ENCODE results near the gene NTM.
"Not testable (repeated sequence)": the region's sequence is repeated elsewhere in the genome, so short reads cannot be mapped to it uniquely, and the experiment has no call there.

Gene NTM

DNA sequence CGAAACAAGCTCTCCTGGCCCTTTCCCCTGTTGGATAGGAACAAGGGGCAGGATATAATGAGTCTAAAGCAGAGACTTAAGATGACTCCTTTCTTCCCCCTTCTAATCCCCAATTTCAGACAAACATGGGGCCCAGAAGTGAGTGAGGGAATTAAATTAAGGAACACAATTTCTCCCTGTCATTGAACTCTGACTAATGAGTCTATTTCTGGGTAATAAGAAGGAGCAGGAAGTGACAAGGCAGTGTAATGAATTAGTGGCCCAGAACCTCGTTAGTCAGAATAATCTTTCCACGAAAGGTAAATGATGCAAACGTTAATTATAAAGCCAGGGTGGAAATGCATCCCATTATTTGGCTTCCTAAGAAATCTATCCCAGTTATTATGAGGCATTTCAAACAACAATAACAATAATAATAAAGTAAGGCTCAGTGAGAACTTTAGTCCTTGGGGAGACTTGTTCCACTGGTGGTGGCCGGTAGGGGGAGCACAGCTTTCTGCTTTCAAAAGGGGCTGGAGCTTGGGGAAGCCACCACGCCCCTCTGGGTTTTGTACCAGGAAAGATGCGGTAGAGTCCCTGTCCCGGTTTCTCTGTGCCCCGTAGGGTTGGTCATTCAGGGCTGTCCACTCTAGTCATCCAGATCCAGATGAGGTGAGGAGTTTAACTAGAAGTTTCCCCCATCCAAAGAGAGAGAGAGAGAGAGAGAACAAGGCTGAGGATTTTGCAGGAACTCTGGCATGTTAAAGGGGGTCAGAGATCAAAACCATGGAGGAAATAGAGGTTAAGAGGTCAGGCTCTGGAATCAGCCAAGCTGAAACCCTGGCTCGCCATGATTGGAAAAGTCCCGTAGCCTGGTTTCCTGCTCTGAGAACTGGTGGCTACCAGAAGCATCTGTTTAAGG lies 298.3 kb downstream of the NTM start:
- DNase-seq (ENCODE audit: low read depth, low spot score), result no peak

DNA sequence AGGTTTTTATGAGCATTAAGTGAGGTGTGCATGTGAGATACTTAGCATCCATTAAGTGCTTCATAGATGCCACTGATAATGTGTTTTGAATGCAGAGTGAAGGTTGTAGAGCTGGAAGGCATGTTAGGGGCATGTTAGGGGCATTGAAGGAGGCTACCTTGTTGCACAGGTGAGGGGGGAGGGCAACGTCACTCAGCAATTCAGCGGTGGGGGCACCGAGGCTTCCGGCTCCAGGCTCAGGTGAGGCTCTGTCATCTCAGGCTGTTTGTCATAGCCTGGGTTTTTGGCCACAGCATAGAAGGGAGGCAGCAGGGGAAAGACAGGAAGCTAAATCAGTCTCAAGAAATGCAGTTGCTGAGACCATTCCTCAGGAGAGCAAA lies 299.0 kb downstream of the NTM start:
- no peak for DNase-seq (ENCODE audit: low read depth, low spot score)

DNA sequence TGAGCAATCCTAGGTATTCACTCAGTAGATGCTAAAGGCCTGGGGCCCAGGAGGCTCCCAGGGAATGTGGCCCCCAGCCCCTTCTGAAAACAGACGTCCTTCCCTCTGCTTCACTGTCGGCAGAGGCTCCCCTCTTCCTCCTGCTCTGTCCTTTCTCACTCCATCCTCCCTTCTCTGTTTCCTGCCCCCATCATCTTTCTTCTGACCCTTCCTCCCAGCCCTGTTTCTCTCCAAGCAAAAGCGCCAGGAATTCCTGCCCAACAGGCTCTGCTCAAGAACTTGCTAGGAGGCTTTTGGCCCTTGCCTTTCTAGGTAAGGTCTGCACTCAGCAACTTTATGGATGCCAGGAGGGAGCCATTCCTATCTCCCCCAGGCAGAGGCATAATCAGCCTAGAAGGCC lies 300.5 kb downstream of the NTM start:
- no peak for DNase-seq (ENCODE audit: low read depth, low spot score)

DNA sequence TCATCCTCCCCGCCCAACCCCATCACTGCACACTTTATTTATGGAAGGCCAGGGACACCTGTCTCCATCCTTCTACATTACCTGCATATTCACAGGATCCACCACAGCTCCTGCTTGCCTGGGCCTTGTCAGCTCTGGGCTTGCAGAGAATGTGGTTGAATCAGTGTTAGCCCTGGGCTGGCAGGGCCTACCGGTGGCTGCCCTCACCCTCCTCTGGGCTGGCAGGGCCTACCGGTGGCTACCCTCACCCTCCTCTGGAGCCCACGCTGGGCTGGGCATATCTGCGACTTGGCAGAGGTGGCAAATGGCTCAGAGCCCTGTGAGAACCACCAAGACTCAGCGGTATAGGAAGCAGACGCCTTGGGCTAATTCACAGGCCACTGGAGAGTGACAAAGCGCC lies 300.9 kb downstream of the NTM start:
- DNase-seq (ENCODE audit: low read depth, low spot score), result no peak

DNA sequence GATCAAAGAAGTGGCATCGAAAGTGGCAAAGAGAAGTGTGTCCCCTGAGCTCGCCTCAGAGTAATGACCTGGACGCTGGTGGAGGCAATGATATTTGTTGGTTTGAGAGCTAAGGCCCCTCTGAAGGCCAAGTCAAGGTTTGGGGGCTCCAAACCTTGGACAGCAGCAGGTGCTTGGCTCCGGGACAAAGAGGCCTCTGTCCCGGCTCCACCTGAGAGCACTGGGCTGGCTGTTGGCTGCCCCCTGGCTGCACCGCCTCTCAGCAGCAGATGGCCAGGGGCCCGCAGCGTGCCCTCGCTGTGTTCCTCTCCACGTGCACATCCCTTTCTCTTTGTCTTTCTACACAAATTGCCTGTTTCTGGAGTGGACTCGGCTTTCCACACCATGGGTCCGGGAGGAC lies 301.3 kb downstream of the NTM start:
- no peak for DNase-seq (ENCODE audit: low read depth, low spot score)

DNA sequence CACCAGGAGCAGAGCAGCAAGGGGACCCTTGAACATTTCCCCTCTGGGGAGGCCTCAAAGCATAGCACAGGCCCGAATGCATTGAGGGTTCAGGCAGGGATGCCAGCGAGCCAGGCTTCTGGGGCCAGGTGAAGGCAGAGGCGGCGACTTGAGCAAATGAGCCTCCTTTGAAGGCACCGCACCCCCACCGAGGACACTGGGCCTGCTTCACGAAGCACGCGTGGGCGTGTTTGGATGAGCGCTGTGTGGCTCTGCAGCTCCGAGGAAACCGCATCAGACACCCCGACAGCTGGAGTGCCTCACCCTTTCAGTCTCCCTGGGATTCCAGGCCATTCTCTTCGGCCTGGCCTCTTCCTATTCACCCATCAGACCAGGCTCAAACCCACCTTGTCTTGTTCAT lies 301.8 kb downstream of the NTM start:
- DNase-seq (ENCODE audit: low read depth, low spot score), result no peak

DNA sequence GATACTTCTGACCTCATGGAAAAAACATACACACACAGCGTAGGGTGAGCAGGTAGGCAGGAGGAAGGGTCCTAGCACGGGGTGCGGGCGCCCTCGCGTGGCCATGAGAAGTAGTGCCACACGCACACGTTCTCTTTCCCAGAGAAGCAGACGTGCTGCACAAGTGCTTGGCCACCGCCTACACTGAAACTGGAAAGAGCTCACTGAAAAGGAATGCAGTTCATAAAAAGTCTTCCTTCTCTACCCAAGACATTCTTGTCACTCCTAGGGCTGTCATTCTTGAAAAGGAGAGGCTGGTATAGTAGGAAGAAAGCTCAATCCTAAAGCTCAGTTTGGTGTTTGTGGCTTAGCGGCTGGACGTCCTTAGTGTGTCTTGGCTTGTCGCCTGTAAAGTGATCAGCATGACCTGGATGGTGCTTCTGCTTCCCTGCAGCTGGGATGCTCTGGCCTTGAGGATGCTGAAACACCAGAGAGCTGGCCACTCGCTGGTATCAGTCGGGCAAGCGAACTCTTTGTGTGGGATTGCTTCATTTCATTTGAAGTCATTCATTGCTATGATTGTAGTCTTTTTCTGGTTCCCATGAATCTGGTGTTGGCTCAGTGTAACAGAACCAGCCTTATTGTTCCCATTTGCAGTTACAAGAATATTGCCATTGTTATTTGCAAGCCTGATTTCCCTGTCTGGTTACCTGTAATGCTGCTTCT lies 303.8 kb downstream of the NTM start:
- DNase-seq (ENCODE audit: low read depth, low spot score), result no peak

DNA sequence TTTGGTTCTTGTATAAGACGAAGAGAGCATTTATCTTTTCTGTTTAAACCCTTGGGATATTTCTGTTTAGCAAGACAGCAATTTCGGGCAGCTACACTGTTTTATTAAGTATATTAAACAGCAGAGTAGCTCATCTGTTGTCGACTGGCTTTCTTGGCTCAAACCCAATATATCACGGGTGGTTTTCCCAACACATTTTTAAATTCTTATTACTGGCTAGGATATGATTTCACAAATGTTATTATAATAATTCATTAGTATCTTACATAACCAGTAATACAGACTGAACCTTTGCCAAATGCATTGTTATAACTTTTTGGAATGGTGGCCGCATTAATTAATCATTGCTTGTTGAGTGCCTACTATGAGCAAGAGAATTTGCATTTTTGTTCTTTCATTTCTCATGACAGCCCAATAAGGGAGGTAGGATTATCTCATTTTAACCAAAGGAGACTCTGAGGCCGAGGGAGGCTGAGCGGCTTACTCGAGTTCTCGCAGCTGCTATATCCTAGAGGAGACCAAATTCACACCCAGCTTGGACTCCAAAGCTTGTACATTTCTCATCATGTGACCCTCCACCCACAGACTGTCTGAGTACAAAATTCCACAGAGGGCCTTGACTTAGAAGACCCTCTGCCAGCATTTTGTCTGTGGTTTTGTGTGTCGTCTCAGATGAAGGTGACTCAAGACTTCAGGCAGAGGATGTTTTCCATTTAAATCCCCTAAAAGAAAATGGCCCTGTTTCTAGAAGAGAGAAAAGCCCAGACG lies 304.9 kb downstream of the NTM start:
- DNase-seq (ENCODE audit: low read depth, low spot score), result no peak

DNA sequence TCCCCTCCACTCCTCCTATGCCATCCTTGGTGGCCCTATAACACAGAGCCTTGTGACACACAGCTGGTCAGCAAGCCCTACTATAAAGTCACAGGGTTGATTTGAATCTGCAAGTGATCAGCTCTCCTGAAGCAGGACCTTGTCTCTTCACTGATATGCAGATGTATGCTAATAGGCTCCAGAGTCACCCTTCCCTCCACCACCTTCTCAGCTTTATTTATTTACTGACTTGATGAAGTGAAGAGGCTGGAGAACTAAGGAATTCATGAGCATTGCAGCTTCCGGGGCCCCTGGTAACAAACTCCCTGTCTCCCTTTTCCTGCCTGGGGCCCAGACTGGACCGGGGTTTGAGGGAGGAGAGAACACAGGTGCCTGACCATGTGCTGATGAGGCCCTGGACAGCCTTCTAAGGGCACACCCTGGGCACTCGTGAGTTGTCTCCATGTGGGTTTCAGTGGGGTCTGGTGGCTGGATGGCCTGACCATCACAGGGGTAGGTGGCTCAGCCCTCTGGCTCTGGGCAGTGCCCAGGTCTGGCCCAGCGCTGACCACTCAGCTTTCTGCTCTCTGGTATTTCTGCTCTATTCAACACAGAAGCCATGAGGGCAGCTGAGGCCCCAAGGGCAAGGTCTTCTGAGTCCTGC lies 307.5 kb downstream of the NTM start:
- no peak for DNase-seq (ENCODE audit: low read depth, low spot score)

DNA sequence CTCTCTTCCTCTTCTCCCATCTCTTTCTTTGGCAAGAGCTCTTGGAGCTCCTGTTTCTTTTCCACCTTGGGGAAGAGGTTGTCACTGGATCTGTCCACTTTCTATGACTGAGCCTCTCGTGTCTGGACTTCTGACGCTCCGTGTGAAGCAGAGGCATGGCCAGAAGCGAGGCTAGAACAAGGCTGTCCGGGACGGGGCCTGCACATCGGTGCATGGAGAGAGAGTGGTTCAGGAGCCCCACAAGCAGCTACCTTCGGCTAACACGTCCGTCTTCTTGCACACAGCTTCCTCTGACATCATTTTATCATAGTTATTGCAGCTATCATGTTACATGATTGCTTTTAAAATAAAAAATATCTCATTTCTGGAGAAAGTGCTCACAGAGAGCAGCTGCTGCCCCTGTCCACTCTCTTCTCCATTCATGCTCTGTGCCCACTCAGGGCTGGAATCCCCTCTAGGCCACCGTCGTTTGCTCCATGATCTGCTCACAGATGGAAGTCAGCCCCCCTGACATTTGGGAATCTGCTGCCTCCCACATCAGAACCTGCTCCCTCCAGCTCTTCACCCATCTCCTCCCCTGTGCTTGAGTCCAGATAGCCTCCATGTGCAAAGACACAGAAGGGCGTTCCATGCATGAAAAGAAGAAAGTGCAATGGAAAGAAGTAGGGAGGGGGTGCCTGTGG lies 308.4 kb downstream of the NTM start:
- no peak for DNase-seq (ENCODE audit: low read depth, low spot score)

DNA sequence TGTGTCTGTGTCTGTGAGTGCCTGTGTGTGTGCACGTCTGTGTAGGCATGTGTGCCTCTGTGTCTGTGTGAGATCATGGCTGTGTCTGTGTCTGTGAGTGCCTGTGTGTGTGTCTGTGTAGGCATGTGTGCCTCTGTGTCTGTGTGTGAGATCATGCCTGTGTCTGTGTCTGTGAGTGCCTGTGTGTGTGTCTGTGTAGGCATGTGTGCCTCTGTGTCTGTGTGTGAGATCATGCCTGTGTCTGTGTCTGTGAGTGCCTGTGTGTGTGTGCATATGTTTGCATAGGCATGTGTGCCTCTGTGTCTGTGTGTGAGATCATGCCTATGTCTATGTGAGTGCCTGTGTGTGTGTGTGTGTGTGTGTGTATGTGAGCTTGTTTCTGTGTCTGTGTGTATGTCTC lies 310.0 kb downstream of the NTM start:
- DNase-seq (ENCODE audit: low read depth, low spot score), result not testable (repeated sequence)

DNA sequence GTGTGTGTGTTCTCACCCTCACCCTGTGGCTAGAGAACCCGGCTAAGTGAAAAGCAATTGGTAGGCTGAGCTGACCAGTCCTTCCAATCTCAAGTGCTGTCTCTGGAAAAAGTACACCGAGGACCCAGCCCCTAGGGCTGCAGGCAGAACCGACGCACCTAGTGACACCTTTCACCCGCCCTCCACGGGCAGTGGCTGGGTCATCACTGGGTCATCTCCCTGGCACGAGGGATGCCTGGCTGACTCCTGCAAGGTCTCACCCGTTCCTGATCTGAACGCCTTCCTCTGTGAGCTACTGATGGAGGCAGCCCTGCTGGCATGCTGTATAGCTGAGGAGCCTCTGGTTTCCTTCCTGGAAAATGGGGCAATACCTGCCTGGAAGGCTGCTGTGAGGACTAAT lies 311.5 kb downstream of the NTM start:
- no peak for DNase-seq (ENCODE audit: low read depth, low spot score)

DNA sequence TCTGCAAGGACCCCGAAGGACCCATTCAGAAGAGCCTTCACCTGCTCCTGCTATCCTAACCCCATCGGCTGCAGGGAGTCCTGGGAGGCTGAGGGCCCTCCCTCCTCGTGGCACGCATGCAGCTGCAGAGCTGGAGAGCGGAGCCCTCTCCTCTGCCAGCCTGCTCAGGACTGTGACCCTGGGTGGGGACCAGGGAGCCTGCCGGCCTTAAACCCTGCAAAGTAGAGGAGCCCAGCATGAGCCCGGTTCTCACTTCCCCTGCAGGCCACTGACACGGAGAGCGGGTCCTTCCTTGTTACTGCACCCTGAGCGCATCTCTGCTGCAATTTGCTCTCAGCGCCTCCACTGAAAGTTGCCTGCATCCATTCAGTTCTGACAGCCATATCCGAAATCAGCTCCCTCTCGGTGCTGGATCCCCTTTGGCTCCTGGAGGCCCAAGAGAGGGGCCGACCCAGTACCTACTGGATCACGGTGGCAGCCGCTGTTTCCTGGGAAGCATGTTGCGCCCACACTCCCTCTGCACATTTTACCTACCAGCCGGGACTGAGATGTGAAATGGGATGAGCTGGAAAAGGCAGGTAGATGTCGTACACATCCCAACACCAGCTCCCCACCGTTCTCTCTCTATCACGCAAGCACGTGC lies 312.1 kb downstream of the NTM start:
- DNase-seq (ENCODE audit: low read depth, low spot score), result no peak

DNA sequence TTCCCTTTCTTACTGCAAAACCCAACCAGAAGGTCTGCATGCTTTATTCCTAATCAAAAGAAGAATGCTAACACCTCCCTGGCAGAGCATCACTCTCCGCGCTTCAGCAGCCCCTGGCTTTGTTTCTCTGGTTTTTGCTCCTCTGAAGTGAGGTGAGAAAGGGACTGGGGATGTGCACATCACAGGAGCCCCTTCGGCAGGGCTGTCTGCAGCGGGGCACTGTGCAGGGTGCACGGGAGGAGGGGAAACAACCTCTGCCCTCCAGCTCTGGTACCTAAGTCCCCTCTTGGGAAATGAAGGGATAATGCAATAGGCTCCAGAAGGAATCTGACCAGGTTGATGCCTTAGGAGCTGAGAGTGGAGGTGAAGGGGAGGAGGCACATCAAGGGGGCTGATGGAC lies 312.7 kb downstream of the NTM start:
- DNase-seq (ENCODE audit: low read depth, low spot score), result no peak

DNA sequence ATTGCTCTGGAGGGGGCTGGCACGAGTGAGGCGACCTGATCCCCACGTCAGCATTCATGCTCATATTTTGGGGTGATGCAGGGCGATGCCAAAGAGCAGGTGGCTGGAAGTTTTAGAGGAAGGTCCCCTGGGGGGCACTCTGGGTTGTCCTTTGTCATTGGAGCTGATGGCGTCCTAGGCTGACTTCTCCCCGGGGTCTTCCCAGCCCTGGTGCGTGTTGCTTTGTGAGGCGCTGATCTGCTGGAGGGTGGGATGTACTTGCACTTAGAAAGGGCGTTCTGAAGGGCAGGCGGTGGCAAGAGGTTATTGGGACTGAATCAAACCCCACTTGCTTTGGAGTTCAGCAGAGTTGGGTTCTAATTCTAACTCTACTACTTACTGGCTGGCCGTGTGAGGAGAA lies 313.3 kb downstream of the NTM start:
- DNase-seq (ENCODE audit: low read depth, low spot score), result no peak

DNA sequence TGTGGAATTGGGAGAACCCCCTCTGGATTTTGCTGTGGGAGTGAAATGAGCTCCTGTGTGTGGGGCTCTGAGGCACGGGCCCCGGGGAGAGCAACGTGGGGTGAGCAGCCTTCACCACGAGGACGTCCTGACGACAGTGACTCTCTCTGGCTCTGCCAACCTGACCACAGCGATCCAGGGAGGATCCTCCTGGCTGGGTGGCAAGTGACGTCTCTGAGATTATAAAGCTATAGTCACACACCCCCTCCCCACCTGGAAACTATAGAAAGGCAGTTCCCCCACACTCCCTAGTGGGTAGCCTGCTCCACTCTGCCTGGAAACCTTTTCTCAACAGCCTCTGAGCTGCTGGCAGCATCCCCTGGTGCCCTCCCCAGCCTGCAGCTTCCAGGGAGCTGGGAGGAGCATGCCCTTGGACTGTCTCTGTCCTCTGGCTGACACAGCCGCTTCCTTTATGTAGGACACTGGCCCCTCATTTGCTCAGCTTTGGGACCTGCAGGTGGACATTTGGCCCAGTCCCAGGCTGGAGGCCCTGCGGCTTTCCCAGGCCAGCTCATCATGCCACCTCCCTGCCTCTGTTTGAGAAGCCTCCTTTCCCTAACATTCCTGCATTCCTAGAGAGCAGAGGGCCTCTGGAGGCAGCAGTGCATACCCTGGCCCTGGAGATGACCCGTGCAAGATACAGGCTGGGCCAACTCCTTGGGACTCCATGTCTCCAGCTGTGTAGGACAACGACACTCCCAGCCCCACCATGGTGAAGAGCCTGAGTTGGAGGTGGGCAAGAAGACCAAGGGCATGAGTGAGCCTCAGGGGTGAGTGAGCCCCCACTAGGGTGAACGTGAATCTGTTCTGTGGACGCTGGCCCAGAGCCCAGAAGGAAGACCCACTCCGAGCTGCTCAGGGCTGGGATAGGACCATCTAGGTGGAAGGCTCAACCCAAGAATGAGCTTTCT lies 314.0 kb downstream of the NTM start:
- no peak for DNase-seq (ENCODE audit: low read depth, low spot score)

DNA sequence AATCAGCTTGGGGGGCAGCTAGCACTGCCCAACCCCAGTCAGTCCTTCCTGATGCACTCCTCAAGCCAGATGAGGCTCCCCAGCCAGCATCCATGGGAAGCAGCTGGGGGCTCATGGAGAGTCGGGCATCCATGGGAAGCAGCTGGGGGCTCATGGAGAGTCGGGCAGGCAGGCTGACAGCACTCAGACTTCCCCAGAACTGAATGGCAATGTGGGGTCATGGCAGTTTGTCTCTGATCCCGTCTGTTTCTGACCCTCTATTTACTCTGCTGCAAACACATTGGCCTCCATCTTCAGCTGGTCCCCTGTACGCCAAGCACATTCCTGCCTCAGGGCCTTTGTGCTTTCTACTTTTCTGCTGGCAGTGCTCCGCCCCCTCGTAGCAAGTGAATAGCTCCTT lies 314.8 kb downstream of the NTM start:
- DNase-seq (ENCODE audit: low read depth, low spot score), result no peak

DNA sequence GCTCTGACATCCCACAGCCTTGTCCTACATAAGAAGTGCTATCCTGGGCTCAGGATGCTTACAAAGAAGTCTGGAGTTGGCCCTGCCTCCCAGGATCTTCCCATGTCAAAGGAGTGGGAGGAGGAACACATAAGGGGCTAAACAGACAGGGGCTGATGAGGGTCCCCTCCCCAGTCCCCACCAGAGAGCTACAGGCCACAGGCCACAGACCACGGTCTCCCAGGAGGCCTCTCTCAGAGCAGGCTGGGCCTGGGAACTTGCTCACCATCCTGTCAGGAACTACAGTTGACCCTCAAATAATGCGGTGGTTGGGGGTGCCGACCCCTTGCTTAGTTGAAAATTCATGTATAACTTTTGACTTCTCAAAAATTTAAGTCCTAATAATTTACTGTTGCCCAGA lies 315.5 kb downstream of the NTM start:
- DNase-seq (ENCODE audit: low read depth, low spot score), result no peak

DNA sequence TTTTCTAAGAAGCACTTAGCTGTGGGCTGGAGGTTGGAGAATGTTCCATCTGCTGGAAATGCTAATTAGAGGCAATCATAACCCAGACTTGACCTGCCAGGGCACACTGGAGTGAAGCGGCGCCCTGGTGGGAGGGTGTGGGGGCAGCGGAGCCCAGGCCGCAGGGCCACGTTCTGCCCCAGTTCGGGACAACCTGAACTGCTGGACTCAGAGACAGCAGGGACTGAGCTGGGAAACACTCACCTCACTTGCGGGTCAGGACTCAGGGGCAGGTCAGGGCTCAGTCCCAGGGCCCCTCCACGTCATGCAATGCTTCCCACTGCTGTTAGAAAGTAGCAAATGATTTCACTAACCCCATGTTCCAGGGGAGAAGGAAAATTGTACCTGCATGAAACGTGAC lies 316.4 kb downstream of the NTM start:
- no peak for DNase-seq (ENCODE audit: low read depth, low spot score)

Data from activated CD4-positive, CD25-positive, alpha-beta regulatory T cell treated with anti-CD3 and anti-CD28 coated beads, Interleukin-2, amount 50 U/mL, for 16 hours (primary cell).